Stimulated activated CD8-positive, alpha-beta memory T cell treated with anti-CD3 and anti-CD28 coated beads, Interleukin-12 subunit alpha, Interleukin-12 subunit beta, amount 100 ng/mL, for 24 hours (primary cell): ENCODE data around the gene HOXB8.

ENCODE experiments used
- DNase-seq: peaks from one replicate; pipeline ENCODE4 v3.0.0-alpha.2; 2020; ENCODE audit errors: extremely low read depth

The HOXB8 gene

GRCh38 chr17:48637323-48638260 is 22.5 kb upstream of the HOXB8 start:
- no peak for DNase-seq

- peak; percentile 47 for DNase-seq
These were observed 21.3 kb upstream of the HOXB8 start for GRCh38 chr17:48636177-48637018.

GRCh38 chr17:48634493-48635208 is 19.6 kb upstream of the HOXB8 start:
- DNase-seq: no peak

- DNase-seq: no peak
These were observed 18.2 kb upstream of the HOXB8 start for GRCh38 chr17:48633266-48633677.

GRCh38 chr17:48632579-48633265 is 17.6 kb upstream of the HOXB8 start:
- DNase-seq: no peak

GRCh38 chr17:48631693-48632578 is 16.8 kb upstream of the HOXB8 start:
- DNase-seq: no peak

- no peak for DNase-seq
These were observed 16.0 kb upstream of the HOXB8 start for GRCh38 chr17:48630925-48631692.

GRCh38 chr17:48630009-48630924 is 15.2 kb upstream of the HOXB8 start:
- DNase-seq: no peak

- DNase-seq: no peak
These were observed 14.3 kb upstream of the HOXB8 start for GRCh38 chr17:48629411-48629759.

GRCh38 chr17:48628649-48629410 is 13.7 kb upstream of the HOXB8 start:
- no peak for DNase-seq

- DNase-seq: no peak
These were observed 12.8 kb upstream of the HOXB8 start for GRCh38 chr17:48627623-48628521.

- DNase-seq: no peak
These were observed 12.1 kb upstream of the HOXB8 start for GRCh38 chr17:48627118-48627597.

- no peak for DNase-seq
These were observed 11.4 kb upstream of the HOXB8 start, which contains the start of gene HOXB9 for GRCh38 chr17:48626245-48627117. TSS of gene HOXB9 (minus strand) at chr17:48626358. CDS start at chr17:48626269, 89 bp downstream.

GRCh38 chr17:48625495-48626244 is 10.6 kb upstream of the HOXB8 start:
- no peak for DNase-seq
